ENCODE results near the gene CHD5. TPM values are rescaled to one million over a fixed set of nuclear protein-coding genes. Genes with fewer than 3 reads are reported as not detected.

CHD5 gene
- total RNA-seq, 1 experiment from 2014 or later: 1.6 TPM

DNA sequence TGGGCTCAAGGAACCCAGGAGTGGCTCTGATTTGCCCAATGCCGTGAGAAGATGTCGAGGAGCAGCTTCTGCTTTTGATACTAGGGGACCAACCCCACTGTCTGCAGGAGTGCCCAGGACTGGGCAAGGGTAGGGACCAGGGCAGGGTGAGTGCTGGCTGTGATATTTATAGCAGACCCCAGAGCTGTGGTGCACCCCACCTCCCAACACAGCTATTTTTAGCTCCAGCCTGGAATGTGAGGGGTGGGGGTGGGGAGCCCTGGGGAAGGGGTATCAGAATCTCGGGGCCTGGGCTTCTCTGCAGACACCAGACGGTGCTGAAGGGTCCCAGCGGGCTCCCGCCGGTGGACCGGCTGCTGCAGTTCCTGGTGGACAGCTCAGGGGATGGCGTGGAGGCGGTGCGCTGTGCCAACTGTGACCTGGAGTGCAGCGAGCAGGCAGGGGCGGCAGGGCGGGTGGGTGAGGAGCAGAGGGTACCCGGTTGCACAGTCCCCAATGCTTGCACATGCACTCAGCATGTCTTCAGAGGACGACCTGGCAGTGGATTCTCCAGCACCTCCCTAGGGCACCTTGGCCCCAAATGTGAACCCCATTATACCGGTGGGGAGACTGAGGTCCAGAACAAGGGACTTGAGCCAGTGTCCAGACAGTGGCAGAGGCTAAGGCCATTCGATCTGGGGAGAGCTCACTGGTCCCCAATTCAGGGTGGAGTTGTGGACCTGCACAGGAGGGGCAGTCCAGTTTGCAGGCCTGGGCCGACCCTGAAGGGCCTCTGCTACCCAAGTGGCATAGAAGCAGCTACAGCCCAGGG, 27.2 kb upstream of the CHD5 start:
- WGBS (ENCODE audit: extremely low coverage, insufficient read length, low lambda C conversion rate): no CpG with 5 or more reads among the region's 19 CpGs
- no peaks in the 10 kb centered on the region; the same call in 1 of the 2 replicates for H3K27me3 ChIP-seq (ENCODE audit: insufficient read depth, low read length)
- Mint-ChIP-seq H3K36me3 (ENCODE audit: insufficient read depth in 1 of 3, low read depth in 3 of 3) (no peaks in the 10 kb centered on the region), H3K4me1 (peaks cover 7 to 27% of the 10 kb centered on the region in 2 experiments), H3K4me3 (no peak overlapping the region; a peak in 2 of 5 replicates), H3K27me3 (ENCODE audit: low read depth) (peaks cover 40% of the 10 kb centered on the region), H3K9me3 (no peaks in the 10 kb centered on the region), H3K27ac (no peak overlapping the region)
- no peaks in the 10 kb centered on the region for H3K79me1 ChIP-seq (ENCODE audit: insufficient read depth, low read depth, low read length, poor library complexity, severe bottlenecking)
- TF ChIP-seq, protein P1, sequence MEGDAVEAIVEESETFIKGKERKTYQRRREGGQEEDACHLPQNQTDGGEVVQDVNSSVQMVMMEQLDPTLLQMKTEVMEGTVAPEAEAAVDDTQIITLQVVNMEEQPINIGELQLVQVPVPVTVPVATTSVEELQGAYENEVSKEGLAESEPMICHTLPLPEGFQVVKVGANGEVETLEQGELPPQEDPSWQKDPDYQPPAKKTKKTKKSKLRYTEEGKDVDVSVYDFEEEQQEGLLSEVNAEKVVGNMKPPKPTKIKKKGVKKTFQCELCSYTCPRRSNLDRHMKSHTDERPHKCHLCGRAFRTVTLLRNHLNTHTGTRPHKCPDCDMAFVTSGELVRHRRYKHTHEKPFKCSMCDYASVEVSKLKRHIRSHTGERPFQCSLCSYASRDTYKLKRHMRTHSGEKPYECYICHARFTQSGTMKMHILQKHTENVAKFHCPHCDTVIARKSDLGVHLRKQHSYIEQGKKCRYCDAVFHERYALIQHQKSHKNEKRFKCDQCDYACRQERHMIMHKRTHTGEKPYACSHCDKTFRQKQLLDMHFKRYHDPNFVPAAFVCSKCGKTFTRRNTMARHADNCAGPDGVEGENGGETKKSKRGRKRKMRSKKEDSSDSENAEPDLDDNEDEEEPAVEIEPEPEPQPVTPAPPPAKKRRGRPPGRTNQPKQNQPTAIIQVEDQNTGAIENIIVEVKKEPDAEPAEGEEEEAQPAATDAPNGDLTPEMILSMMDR (conservative IDR thresholded peaks at IDR 0.05): no peak
- H4K8ac ChIP-seq (replicated peaks; ENCODE audit: insufficient read length, low read depth, low read length): no peak overlapping the region
- no peaks in the 10 kb centered on the region for H3K9me3 ChIP-seq (ENCODE audit: control insufficient read depth, low read depth, low read length)
- no peaks in the 10 kb centered on the region for H3K4me1 ChIP-seq (ENCODE audit: insufficient read depth, low read length)
- no peaks in the 10 kb centered on the region for H4K20me1 ChIP-seq (ENCODE audit: control insufficient read depth, insufficient read depth, insufficient read length)
- H2BK120ac ChIP-seq (ENCODE audit: low read depth, low read length, poor library complexity, severe bottlenecking): no peak overlapping the region
- no peaks in the 10 kb centered on the region for H3K79me2 ChIP-seq (ENCODE audit: insufficient read depth, low read length)
- H3K4ac ChIP-seq (ENCODE audit: low read depth, low read length): no peak overlapping the region
- no peak overlapping the region for H3K56ac ChIP-seq (ENCODE audit: insufficient read length, low read depth, low read length)
- H3K18ac ChIP-seq (ENCODE audit: insufficient read length, low read depth, low read length): no peak overlapping the region
- H3K9ac ChIP-seq (ENCODE audit: extremely low read depth, insufficient read length, low read length): no peak overlapping the region
- no peak overlapping the region for H2AK5ac ChIP-seq (ENCODE audit: insufficient read length, low read length)
- H2BK5ac ChIP-seq (ENCODE audit: insufficient read length, low read length): no peak overlapping the region
- H4K5ac ChIP-seq (ENCODE audit: insufficient read length, low read depth, low read length): no peak overlapping the region
- H2BK20ac ChIP-seq (ENCODE audit: low read depth, low read length, poor library complexity, severe bottlenecking): no peak overlapping the region
- H3K23ac ChIP-seq (ENCODE audit: insufficient read length, low read depth, low read length): no peak overlapping the region
- H3T11ph ChIP-seq (ENCODE audit: low read length): no peak overlapping the region
- H3K14ac ChIP-seq (ENCODE audit: insufficient read depth, low read length): no peak overlapping the region
- H3K4me2 ChIP-seq (ENCODE audit: insufficient read depth, insufficient read length, low read length): no peak overlapping the region
- no peak for DNase-seq
- peaks cover 19% of the 10 kb centered on the region for H3K23me2 ChIP-seq (ENCODE audit: insufficient read length, low read depth, low read length, poor library complexity, severe bottlenecking)
- no peak overlapping the region for H4K91ac ChIP-seq (ENCODE audit: insufficient read length, low read depth, low read length)
- H2BK15ac ChIP-seq (ENCODE audit: low read depth, low read length): no peak overlapping the region
- H3K27ac ChIP-seq (ENCODE audit: insufficient read length, low read depth, low read length): no peak overlapping the region
- no peak overlapping the region for H2BK12ac ChIP-seq (ENCODE audit: insufficient read length, low read depth, low read length)
- H2AFZ ChIP-seq (ENCODE audit: low read length): no peak overlapping the region
